Kidney epithelial cell (primary cell): Measurements from ENCODE around the gene TM7SF3. TPM values are rescaled to one million over a fixed set of nuclear protein-coding genes. Genes with fewer than 3 reads are reported as not detected.
A peak's percentile ranks its signal among the peaks of the same experiment; 100 is the strongest.
"Not testable (repeated sequence)": the region's sequence is repeated elsewhere in the genome, so short reads cannot be mapped to it uniquely, and the experiment has no call there.

Source experiments
- DNase-seq: peaks from one replicate; pipeline ENCODE4 v3.0.0-alpha.2; 2010; ENCODE audit warnings: low read depth
- H3K27me3 ChIP-seq: 2 replicates; pipeline ENCODE4 v1.6.0; 2011; ENCODE audit warnings: low read length; ENCODE audit not compliant: control insufficient read depth, insufficient read depth
- H3K36me3 ChIP-seq: 2 replicates; pipeline ENCODE4 v1.5.1; 2011; ENCODE audit warnings: low read length; ENCODE audit not compliant: control insufficient read depth, insufficient read depth
- H3K4me3 ChIP-seq: 2 replicates; pipeline ENCODE4 v1.5.1; 2011; ENCODE audit warnings: low read depth, mild to moderate bottlenecking, control low read depth, low read length
- CTCF ChIP-seq: IDR thresholded peaks from 2 replicates; pipeline ENCODE4 v1.5.1; 2011; ENCODE audit warnings: mild to moderate bottlenecking, moderate library complexity, low read length, control low read depth, inconsistent platforms; ENCODE audit not compliant: insufficient read depth, poor library complexity, severe bottlenecking
- total RNA-seq: library from RNA; depleted of rRNA; stranded (reverse); fragments of >200 nt; gene quantifications from 2 replicates; pipeline ENCODE4 v1.2.3, GENCODE V29; 2015

TM7SF3 gene
- total RNA-seq, 1 donor from 2014 or later, result 59.5 TPM

DNA sequence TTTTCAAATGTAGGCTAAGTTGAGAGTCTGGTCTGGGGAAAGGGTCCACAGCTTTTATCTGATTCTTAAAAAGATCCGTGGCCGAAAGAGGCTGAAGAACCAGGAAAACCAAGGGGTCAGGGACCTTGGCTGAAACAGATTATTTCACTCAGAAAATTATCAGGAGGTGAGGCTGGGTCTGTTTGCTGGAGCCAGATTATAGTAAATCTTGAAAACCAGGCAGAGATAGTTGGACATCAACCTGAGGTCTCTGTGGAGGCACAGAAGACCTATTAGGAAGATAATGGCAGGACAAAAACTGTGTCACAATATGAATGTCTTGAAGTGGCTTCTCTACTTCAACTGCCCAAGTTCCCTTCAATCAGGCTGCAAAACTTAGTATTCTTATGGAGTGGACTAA lies 6.6 kb upstream of the TM7SF3 start:
- DNase-seq, result no peak
- H3K27me3 ChIP-seq, result no peaks in the 10 kb centered on the region
- no peak for TF ChIP-seq CTCF
- H3K36me3 ChIP-seq, result no peaks in the 10 kb centered on the region
- no peak overlapping the region for H3K4me3 ChIP-seq

DNA sequence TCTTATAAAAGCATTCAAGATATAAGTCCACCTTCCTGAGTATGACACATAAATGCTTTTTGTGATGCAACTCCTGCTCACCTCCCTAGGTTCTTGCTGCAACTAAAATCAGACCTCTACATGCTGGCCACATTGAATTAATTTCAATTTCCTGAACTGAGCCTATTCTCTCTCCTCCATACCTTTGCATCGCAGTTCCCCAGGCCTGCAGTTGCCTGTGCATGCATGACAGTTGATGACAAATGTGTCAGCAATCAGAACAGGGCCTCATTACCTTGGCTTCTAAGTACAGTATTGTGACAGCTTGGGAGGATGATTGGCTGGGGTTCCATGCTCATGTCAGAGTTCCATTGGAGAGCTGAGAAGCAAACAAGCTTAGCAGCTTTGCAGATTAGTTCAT lies 3.9 kb upstream of the TM7SF3 start:
- no peak overlapping the region for H3K4me3 ChIP-seq
- no peaks in the 10 kb centered on the region for H3K27me3 ChIP-seq
- TF ChIP-seq CTCF, result no peak
- H3K36me3 ChIP-seq, result no peaks in the 10 kb centered on the region
- no peak for DNase-seq

DNA sequence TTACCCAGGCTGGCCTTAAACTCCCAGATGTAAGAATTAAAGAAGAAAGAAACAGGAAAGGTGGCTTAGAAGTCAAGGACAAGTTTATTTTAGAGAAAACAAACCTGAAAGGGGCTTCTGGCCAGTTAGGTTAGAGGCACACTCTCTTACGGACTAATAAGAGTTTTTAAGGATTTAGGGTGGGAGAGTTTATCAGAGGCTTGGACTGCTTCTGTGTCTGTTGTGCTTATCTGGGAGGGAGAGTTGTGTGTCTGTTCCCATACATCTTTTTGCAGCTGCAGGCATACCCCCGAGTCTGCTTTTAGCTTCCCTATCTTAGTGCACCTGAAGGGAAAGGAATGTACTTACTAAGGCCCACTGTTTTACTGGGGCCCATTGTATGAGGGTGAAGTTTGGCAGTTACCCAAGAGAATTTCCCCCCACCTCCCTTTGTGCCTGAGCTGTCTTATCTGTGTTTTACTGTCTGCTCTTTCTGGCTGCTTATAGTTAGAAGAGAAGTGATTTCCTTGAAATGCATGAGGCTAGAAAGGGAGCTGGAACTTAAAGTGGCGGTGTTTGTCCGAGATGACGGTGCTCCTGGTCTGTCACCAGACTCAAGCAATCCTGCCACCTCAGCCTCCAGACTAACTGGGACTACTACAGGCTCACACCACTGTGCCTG lies 3.1 kb upstream of the TM7SF3 start:
- H3K36me3 ChIP-seq, H3K27me3 ChIP-seq, DNase-seq, H3K4me3 ChIP-seq: not testable (repeated sequence)

GRCh38 chr12:27015730-27016076 lies 1.5 kb upstream of the TM7SF3 start:
- Histone ChIP-seq H3K36me3 (no peaks in the 10 kb centered on the region), H3K27me3 (no peaks in the 10 kb centered on the region), H3K4me3 (no peak overlapping the region)
- TF ChIP-seq CTCF, result peak; percentile 35
- DNase-seq, result no peak

GRCh38 chr12:27014859-27015729 lies 910 bp upstream of the TM7SF3 start:
- Histone ChIP-seq H3K36me3 (no peaks in the 10 kb centered on the region), H3K27me3 (no peaks in the 10 kb centered on the region), H3K4me3 (no peak overlapping the region)
- TF ChIP-seq CTCF, result no peak
- DNase-seq, result no peak

- H3K27me3 ChIP-seq, result no peaks in the 10 kb centered on the region
- peak overlapping the region; percentile 93 for H3K4me3 ChIP-seq
- DNase-seq, result no peak
- H3K36me3 ChIP-seq, result no peaks in the 10 kb centered on the region
- no peak for TF ChIP-seq CTCF
These were observed 536 bp downstream of the TM7SF3 start for GRCh38 chr12:27013611-27014084.
